Aorta (tissue), 5 donors: Measurements from ENCODE around the gene CAPN9. TPM values are rescaled to one million over a fixed set of nuclear protein-coding genes. Genes with fewer than 3 reads are reported as not detected.

Experiments
- ATAC-seq: fragments of 200-7000 bp; cut with Tn5 transposase; one replicate; pipeline ENCODE4 v1.9.1; 2022; ENCODE audit warnings: moderate library complexity; ENCODE audit not compliant: low FRiP score
- DNase-seq, 2 donors: peaks; one replicate each; pipeline ENCODE4 v3.0.0-alpha.2; 2020
- H3K27ac ChIP-seq, 2 donors: one replicate each; pipeline ENCODE4 v1.5.1; 2013; ENCODE audit warnings: low read length in 2 of 2, mild to moderate bottlenecking in 2 of 2, moderate library complexity in 2 of 2, control low read depth in 1 of 2, inconsistent platforms in 1 of 2, low read depth in 1 of 2
- H3K27me3 ChIP-seq, 2 donors: one replicate each; pipeline ENCODE4 v1.6.1; 2013; ENCODE audit warnings: control low read depth in 1 of 2, low read length in 1 of 2, mild to moderate bottlenecking in 1 of 2, moderate library complexity in 1 of 2; ENCODE audit not compliant: insufficient read depth in 2 of 2, control insufficient read depth in 1 of 2
- H3K36me3 ChIP-seq, 2 donors: one replicate each; pipeline ENCODE4 v1.6.1; 2013; ENCODE audit warnings: control low read depth in 1 of 2, low read length in 1 of 2, mild to moderate bottlenecking in 1 of 2; ENCODE audit not compliant: insufficient read depth in 2 of 2, control insufficient read depth in 1 of 2
- H3K4me1 ChIP-seq, 2 donors: one replicate each; pipeline ENCODE4 v1.6.1; 2013; ENCODE audit warnings: low read length in 2 of 2, control low read depth in 1 of 2, mild to moderate bottlenecking in 1 of 2, moderate library complexity in 1 of 2; ENCODE audit not compliant: insufficient read depth in 2 of 2, control insufficient read depth in 1 of 2
- H3K4me3 ChIP-seq, 2 donors: one replicate each; pipeline ENCODE4 v1.5.1; 2013; ENCODE audit warnings: low read length in 2 of 2, control low read depth in 1 of 2, mild to moderate bottlenecking in 1 of 2
- H3K9me3 ChIP-seq: one replicate; pipeline ENCODE4 v1.6.1; 2013; ENCODE audit warnings: mild to moderate bottlenecking, low read length; ENCODE audit not compliant: control insufficient read depth
- WGBS, 2 donors: extraction: QIAGEN DNeasy Blood & Tissue Kit; methylation state at CpG; one replicate each; pipeline ENCODE4 v1.1.7; 2013; 5-methylcytosine and 5-hydroxymethylcytosine counted together
- intact Hi-C, 2 donors: fragments of 100-400 bp; cut with DNase I; formaldehyde crosslinking; loops; one replicate each; pipeline versions ENCODE4 v1.14.2 to v1.15.0; 2022
- polyA plus RNA-seq, 2 donors: library from polyadenylated mRNA; stranded (reverse); fragments of 200-250 nt; gene quantifications; one replicate each; pipeline ENCODE4 v1.2.3, GENCODE V29; 2013
- total RNA-seq, 2 donors: library from RNA; stranded (reverse); fragmentation: NEBNext Ultra II Directional; extraction: Animal tissue kit (Norgen Biotek cat#: 25700); gene quantifications; one replicate each; pipeline ENCODE4 v1.2.1, GENCODE V29; 2021
- donor health status: healthy with polysubstance abuse.
- donor health status: Bipolar disorder and iron deficiency.
- donor health status: DM: no; HTN: no; CAD: no.
- donor health status: DM: no; HTN: no; CAD: no.
- donor health status: DM: yes; HTN: yes; CAD: no.

The CAPN9 gene
- total and polyA plus RNA-seq, 4 donors, result 0.46 to 6.0 TPM; not detected in 2

DNA sequence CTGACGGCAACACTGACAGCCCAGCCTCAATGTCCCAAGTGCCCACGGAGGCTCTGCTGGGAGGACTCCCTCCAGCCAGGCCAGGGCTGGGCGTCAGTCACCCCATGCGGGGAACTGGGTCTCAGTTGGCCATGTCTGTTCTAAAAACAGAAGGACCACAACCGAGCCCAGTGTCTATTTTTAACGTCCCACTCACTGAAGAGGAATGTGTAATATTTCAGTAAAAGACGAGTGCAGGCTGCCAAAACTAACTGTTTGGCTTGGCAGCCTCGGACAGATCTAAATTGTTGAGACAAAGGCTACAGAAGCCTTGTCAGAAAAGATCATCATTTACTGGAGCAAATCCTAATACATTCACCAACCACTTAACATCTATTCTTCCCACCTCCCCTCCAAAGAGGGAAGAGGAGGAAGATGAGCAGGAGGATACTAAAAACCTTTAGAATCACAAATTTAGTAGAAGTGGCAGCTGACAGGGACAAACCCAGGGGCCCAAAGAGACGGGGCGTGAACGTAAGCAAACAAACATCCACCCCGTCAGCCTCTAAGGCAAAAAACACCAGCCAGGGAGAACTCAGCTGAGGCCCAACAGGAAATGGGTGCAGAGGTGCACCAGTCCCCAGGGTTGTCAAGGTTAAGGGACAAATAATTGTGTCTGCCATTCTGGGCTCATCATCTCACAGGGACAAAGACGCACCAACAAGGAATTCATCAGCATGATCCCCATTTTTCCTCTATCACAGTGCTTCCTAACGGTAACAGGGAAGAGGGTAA is 102.5 kb downstream of the CAPN9 start:
- WGBS, 2 donors, result 6 to 10% methylated on average over 14 of the region's 14 CpGs
- Histone ChIP-seq H3K27ac (peak overlapping the region; percentile 88 to 99), H3K4me3 (no peak overlapping the region), H3K4me1 (peaks cover 9 to 14% of the 10 kb centered on the region in 2 donors), H3K9me3 (no peaks in the 10 kb centered on the region), H3K27me3 (no peaks in the 10 kb centered on the region), H3K36me3 (peaks cover 4 to 5% of the 10 kb centered on the region in 2 donors)
- peak; percentile 91 for ATAC-seq
- peak; percentile 89 to 90 for DNase-seq
- intact Hi-C loops, result loop anchor here in 1 of 2 donors (1.0 to 2.0 kb wide), 2 partner anchors 17 to 25 kb away; no protein-coding TSS in a partner anchor

GRCh38 chr1:230850547-230850946 is 103.4 kb downstream of the CAPN9 start:
- Histone ChIP-seq H3K4me1 (peaks cover 9 to 14% of the 10 kb centered on the region in 2 donors), H3K4me3 (no peak overlapping the region), H3K27ac (peak overlapping the region; percentile 72 to 87), H3K27me3 (no peaks in the 10 kb centered on the region), H3K36me3 (peaks cover 5 to 7% of the 10 kb centered on the region in 2 donors), H3K9me3 (no peaks in the 10 kb centered on the region)
- intact Hi-C loops, result loop anchor here in 1 of 2 donors (2.0 kb wide), 1 partner anchor 26 kb away; no protein-coding TSS in a partner anchor
- 89 to 91% methylated on average over 8 of the region's 8 CpGs for WGBS, 2 donors
- peak in 1 of 2 donors; percentile 62 for DNase-seq
- peak; percentile 39 for ATAC-seq

DNA sequence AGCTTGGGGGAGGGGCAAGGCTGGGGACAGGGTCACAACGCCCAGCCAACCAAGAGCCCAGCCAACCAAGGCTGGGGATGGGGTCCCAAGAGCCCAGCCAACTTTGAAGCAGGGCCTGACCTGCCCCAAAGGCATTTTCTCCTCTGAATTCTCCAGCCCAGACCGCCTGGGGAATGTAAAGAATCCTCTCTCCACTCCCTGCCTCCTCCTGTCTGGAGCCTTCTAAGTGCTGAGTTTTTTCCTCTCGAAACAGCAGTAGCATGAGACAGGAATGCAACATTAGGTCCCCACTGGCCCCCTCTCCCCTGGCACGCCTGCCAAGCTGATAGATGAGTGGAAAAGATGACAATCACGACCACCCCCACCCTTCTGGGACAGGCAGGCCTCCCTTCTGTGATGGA is 104.1 kb downstream of the CAPN9 start:
- Histone ChIP-seq H3K4me3 (no peak overlapping the region), H3K9me3 (no peaks in the 10 kb centered on the region), H3K36me3 (peaks cover 5 to 7% of the 10 kb centered on the region in 2 donors), H3K27ac (peak overlapping the region in 1 of 2 donors; percentile 87), H3K27me3 (no peaks in the 10 kb centered on the region), H3K4me1 (peaks cover 9 to 14% of the 10 kb centered on the region in 2 donors)
- DNase-seq (peak; percentile 67 to 78), ATAC-seq (no peak)
- WGBS, 2 donors, result 9% methylated on average over 5 of the region's 5 CpGs
- intact Hi-C loops, result loop anchor here in 1 of 2 donors (2.0 kb wide), 1 partner anchor 26 kb away; no protein-coding TSS in a partner anchor

Other genes starting within 250 kb of the CAPN9 start
- 10 to 100 TPM; 18.1 to 23.1 TPM for gene COG2, start 104.9 kb upstream of the CAPN9 start, total RNA-seq
- gene COG2, start 104.9 kb upstream of the CAPN9 start, polyA plus RNA-seq, result 10 to 100 TPM in 1 of 2 donors, 1 to 10 TPM in 1; 6.4 to 14.0 TPM
- gene AGT, start 33.3 kb upstream of the CAPN9 start, total RNA-seq, result 10 to 100 TPM; 46.1 to 49.1 TPM
- 100 to 1,000 TPM in 1 of 2 donors, 10 to 100 TPM in 1; 23.2 to 120 TPM for gene AGT, start 33.3 kb upstream of the CAPN9 start, polyA plus RNA-seq
- gene C1orf198, start 121.1 kb downstream of the CAPN9 start, total RNA-seq, result 100 to 1,000 TPM; 117 to 172 TPM
- 100 to 1,000 TPM in 1 of 2 donors, 10 to 100 TPM in 1; 61.2 to 110 TPM for gene C1orf198, start 121.1 kb downstream of the CAPN9 start, polyA plus RNA-seq
- 10 to 100 TPM; 19.3 to 22.6 TPM for gene TTC13, start 231.5 kb downstream of the CAPN9 start, total RNA-seq
- 1 to 10 TPM; 6.0 to 10.0 TPM for gene TTC13, start 231.5 kb downstream of the CAPN9 start, polyA plus RNA-seq
- gene ARV1, start 231.7 kb downstream of the CAPN9 start, total RNA-seq, result 10 to 100 TPM; 10.7 to 12.2 TPM
- 10 to 100 TPM; 11.6 to 19.6 TPM for gene ARV1, start 231.7 kb downstream of the CAPN9 start, polyA plus RNA-seq